GM12873 (cell line): ENCODE measurements around the gene MYH16.

ENCODE experiments used
- CTCF ChIP-seq: IDR thresholded peaks from 2 replicates; pipeline ENCODE4 v1.5.1; 2012; ENCODE audit warnings: low read depth, mild to moderate bottlenecking, moderate library complexity, low read length, control low read depth; ENCODE audit not compliant: insufficient read depth; ENCODE audit errors: missing control alignments

Gene MYH16

GRCh38 chr7:99242682-99243081 is 30.0 kb upstream of the MYH16 start:
- TF ChIP-seq CTCF = no peak

GRCh38 chr7:99243751-99244337 is 28.8 kb upstream of the MYH16 start:
- no peak for TF ChIP-seq CTCF

GRCh38 chr7:99244939-99245338 is 27.7 kb upstream of the MYH16 start:
- TF ChIP-seq CTCF = no peak

GRCh38 chr7:99248391-99249095 is 24.1 kb upstream of the MYH16 start:
- no peak for TF ChIP-seq CTCF

GRCh38 chr7:99249985-99250575 is 22.6 kb upstream of the MYH16 start:
- no peak for TF ChIP-seq CTCF

- no peak for TF ChIP-seq CTCF
These were observed 20.3 kb upstream of the MYH16 start for GRCh38 chr7:99252166-99252895.

GRCh38 chr7:99253369-99253768 is 19.3 kb upstream of the MYH16 start:
- no peak for TF ChIP-seq CTCF
